NCI-H1105 (cell line): Measurements from ENCODE around the gene SMURF1.

Source experiments
- DNase-seq: peaks from one replicate; lab custom pipeline; 2025; lab: John Stamatoyannopoulos, UW

The SMURF1 gene

DNA sequence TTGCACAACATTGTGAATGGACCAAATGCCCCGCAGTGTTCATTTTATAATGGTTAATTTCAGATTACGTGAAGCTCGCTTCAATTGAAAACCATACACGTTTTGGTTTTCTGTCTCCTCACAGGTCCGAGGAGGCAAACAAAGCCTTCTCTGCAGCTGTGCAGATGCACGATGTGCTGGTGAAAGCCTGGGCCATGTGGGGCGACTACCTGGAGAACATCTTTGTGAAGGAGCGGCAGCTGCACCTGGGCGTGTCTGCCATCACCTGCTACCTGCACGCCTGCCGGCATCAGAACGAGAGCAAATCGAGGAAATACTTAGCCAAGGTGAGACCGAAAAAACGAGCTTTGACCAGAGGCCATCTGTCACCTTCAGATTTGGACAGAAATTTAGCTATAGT lies 155.3 kb downstream of the SMURF1 start:
- no peak for DNase-seq

DNA sequence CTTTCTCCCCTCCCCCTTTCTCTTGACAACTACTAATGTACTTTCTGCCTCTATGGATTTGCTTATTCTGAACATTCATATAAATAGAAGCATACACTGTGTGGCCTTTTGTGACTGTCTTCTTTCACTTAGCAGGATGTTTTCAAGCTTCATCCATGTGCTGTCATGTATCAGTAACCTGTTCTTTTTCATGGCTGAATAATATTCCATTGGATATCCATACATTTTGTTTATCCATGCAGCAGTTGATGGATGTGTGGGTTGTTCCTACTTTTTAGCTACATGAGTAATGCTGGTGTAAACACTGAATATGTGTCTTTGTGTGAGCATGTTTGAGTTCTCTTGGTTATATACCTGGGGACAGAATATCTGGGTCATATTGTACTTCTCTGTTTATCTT lies 158.0 kb downstream of the SMURF1 start:
- no peak for DNase-seq

DNA sequence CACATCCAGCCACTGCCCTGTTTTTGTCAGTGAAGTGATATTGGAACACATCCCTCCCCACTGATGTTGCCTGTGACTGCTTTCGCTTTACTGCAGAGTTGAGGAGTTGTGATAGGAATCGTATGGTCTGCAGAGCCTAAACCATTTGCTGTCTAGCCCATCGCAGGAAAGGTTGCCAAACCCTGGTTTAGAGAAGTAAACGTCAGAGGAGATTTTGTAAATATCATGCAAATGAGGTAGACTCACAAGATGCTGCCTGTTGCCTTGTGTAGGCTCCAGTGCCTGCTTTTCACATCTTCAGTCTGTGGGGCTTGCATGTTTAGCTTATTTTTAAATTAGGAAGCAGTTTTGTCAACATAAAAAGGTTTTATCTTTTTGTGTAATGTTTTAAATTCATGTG lies 158.5 kb downstream of the SMURF1 start:
- DNase-seq = no peak

DNA sequence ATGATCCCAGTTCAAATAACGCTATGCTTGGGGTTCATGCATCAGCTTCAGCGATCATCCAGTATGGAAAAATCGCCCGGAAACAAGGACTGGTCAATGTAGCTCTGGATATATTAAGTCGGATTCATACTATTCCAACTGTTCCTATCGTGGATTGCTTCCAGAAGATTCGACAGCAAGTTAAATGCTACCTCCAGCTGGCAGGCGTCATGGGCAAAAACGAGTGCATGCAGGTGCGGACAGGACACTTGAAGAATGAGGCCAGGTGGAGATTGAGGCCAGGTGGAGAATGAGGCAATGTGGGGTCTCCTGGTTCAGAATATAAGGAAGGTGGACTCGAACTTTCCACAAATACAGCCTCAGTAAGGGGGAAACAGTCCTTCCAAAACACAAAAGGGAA lies 159.8 kb downstream of the SMURF1 start:
- no peak for DNase-seq

DNA sequence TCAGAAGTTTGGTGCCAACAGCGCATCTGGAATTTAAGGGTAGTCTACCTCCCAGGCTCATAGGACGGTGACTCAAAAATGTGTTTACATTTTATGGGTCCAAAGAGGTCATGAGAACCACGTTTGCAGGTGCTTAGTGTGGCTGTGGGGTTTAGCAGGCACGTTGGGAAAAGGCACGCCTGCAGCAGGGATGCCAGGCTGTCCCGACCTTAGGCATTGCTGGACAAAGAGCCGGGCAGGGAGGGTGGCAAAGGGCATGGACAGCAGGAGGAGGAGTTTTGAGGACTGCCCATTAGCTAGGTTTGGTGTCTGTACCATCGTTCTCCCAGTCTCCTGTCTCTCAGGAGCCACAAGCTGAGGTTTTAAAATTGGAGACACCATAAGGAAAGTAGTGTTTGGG lies 161.2 kb downstream of the SMURF1 start:
- DNase-seq = no peak

DNA sequence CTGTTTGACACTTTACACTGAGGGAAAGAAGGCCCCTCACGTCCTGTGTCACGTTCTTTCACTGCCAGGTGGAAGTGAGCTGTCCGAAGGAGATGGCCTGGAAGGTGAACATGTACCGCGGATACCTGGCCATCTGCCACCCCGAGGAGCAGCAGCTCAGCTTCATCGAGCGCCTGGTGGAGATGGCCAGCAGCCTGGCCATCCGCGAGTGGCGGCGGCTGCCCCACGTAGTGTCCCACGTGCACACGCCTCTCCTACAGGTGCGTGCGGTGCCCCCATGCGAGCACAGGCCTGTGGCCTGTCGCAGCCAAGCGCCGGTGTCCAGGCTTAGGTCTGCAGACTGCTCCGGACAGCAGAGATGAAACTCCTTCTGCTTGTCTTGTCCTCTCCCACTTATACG lies 162.2 kb downstream of the SMURF1 start:
- no peak for DNase-seq

DNA sequence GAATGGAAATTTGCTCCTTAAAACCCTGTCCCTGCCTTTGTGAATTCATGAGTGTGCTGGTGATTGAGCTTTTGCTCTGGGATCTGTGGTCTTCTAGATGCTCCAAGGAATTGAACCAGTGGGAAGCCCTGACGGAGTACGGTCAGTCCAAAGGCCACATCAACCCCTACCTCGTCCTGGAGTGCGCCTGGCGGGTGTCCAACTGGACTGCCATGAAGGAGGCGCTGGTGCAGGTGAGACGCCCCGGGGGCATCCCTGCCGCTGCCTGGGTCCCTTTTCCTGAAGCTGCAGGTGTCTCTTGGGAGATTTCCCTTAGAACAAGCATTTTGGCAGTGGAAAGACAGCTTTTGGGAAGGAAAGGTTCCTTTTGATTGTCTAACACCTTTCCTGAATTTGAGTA lies 165.2 kb downstream of the SMURF1 start:
- no peak for DNase-seq
